ENCODE data around the gene LCMT1. TPM values are rescaled to one million over a fixed set of nuclear protein-coding genes. Genes with fewer than 3 reads are reported as not detected.

The LCMT1 gene
- total and polyA plus RNA-seq, 9 of the 15 experiments (the other 6 are each of a cell fraction or from before 2014, with no cell fraction given): 20.0 to 42.8 (median 32.3) TPM

DNA sequence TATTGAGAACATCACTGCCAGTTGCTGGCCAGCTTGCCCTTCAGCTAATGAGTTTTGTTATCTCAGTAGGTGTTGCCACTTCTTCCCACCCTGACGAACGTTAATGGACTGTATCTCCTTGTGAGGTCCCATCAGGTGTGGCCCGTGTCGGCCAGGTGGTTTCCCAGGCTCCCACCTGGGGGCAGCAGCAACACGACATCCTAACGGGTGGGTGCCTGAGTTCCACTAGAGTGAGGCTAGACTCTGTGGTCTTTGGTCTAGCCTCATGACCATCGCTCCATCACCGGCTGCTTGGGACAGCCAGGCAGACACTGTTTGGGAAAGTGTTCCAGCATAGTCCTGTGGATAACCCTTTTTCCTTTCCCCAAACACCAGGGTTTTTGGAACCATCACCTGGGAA lies 45.6 kb upstream of the LCMT1 start (continued):
- TF ChIP-seq RAD21 (CRISPR knock-in tag; conservative IDR thresholded peaks at IDR 0.05 in 1 of 2, IDR thresholded peaks at IDR 0.05 in 1 of 2) (peak in 1 of 2 experiments; percentile 47; a peak in 2 of 4 replicates), ZBTB7A (IDR thresholded peaks at IDR 0.05; ENCODE audit: borderline replicate concordance, control insufficient read depth, low read depth, low read length) (peak; percentile 33; the same call in 1 of the 2 replicates)

DNA sequence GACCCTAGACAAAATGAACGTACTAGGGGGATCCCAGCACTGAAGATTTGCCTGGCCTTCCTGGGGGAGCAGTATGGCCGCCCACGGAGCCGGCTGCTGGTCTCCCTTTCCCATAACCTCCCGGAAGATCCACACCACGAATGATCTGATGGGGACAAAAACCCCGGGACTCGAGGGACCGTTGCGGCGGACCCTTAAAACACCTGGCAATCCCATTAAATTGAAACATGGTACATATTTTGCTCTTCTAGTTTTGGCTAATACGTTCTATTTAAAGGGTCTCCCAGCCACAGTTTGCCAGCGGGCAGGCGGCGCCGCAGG lies 45.2 kb upstream of the LCMT1 start:
- Histone ChIP-seq H3K9ac (ENCODE audit: insufficient read depth in 1 of 2, low read depth in 2 of 2, low read length in 2 of 2) (peak overlapping the region; percentile 85 to 88), H3K27me3 (ENCODE audit: control insufficient read depth in 2 of 2, insufficient read depth in 2 of 2, low read length in 2 of 2) (no peaks in the 10 kb centered on the region), H4K20me1 (replicated peaks; ENCODE audit: control insufficient read depth, insufficient read depth, low read length) (no peaks in the 10 kb centered on the region), H3K9me3 (replicated peaks; ENCODE audit: control insufficient read depth, insufficient read depth, low read depth, low read length) (no peaks in the 10 kb centered on the region), H3K4me3 (peak overlapping the region; percentile 73), H3K36me3 (ENCODE audit: control insufficient read depth, insufficient read depth, low read length) (no peaks in the 10 kb centered on the region), H2AFZ (ENCODE audit: low read depth, low read length) (peak overlapping the region; percentile 97), H3K9me1 (ENCODE audit: control insufficient read depth, insufficient read depth, low read length) (no peaks in the 10 kb centered on the region), H3K4me1 (replicated peaks in 1 of 2; ENCODE audit: control insufficient read depth in 2 of 2, insufficient read depth in 2 of 2, low read length in 2 of 2) (peaks cover 14 to 18% of the 10 kb centered on the region in 2 experiments), H3K79me2 (ENCODE audit: control insufficient read depth, insufficient read depth, low read length) (peaks cover 4% of the 10 kb centered on the region; the same call in 1 of the 3 replicates), H3K4me2 (ENCODE audit: insufficient read depth, low read length) (peak overlapping the region; percentile 73), H3K27ac (ENCODE audit: extremely low read depth, low read depth, low read length) (peak overlapping the region; percentile 86)
- no peak for FAIRE-seq
- in situ Hi-C loops (cut with MboI): no loop called here
- peak in 2 of 4 experiments; percentile 17 to 19 for DNase-seq (ENCODE audit: extremely low read depth in 1 of 4, low spot score in 3 of 4)
- 22% methylated on average over 15 of the region's 16 CpGs for WGBS (ENCODE audit: insufficient coverage, low coverage, missing lambda C conversion rate)
- BruUV-seq (replicated peaks): no TSS peak
- ChIA-PET POLR2A (interaction anchor here (1.1 to 1.5 kb wide), 5 partner anchors 8 to 46 kb away, joined by 3 to 11 read pairs (median 4); no protein-coding TSS in a partner anchor), CTCF (ENCODE audit: low intra/inter-chr PET ratio) (no interaction called here)
- ATAC-seq: no peak
- intact Hi-C loops (cut with micrococcal nuclease): loop anchor here (1.0 kb wide), 1 partner anchor 41 kb away; no protein-coding TSS in a partner anchor
- TF ChIP-seq, protein P1, sequence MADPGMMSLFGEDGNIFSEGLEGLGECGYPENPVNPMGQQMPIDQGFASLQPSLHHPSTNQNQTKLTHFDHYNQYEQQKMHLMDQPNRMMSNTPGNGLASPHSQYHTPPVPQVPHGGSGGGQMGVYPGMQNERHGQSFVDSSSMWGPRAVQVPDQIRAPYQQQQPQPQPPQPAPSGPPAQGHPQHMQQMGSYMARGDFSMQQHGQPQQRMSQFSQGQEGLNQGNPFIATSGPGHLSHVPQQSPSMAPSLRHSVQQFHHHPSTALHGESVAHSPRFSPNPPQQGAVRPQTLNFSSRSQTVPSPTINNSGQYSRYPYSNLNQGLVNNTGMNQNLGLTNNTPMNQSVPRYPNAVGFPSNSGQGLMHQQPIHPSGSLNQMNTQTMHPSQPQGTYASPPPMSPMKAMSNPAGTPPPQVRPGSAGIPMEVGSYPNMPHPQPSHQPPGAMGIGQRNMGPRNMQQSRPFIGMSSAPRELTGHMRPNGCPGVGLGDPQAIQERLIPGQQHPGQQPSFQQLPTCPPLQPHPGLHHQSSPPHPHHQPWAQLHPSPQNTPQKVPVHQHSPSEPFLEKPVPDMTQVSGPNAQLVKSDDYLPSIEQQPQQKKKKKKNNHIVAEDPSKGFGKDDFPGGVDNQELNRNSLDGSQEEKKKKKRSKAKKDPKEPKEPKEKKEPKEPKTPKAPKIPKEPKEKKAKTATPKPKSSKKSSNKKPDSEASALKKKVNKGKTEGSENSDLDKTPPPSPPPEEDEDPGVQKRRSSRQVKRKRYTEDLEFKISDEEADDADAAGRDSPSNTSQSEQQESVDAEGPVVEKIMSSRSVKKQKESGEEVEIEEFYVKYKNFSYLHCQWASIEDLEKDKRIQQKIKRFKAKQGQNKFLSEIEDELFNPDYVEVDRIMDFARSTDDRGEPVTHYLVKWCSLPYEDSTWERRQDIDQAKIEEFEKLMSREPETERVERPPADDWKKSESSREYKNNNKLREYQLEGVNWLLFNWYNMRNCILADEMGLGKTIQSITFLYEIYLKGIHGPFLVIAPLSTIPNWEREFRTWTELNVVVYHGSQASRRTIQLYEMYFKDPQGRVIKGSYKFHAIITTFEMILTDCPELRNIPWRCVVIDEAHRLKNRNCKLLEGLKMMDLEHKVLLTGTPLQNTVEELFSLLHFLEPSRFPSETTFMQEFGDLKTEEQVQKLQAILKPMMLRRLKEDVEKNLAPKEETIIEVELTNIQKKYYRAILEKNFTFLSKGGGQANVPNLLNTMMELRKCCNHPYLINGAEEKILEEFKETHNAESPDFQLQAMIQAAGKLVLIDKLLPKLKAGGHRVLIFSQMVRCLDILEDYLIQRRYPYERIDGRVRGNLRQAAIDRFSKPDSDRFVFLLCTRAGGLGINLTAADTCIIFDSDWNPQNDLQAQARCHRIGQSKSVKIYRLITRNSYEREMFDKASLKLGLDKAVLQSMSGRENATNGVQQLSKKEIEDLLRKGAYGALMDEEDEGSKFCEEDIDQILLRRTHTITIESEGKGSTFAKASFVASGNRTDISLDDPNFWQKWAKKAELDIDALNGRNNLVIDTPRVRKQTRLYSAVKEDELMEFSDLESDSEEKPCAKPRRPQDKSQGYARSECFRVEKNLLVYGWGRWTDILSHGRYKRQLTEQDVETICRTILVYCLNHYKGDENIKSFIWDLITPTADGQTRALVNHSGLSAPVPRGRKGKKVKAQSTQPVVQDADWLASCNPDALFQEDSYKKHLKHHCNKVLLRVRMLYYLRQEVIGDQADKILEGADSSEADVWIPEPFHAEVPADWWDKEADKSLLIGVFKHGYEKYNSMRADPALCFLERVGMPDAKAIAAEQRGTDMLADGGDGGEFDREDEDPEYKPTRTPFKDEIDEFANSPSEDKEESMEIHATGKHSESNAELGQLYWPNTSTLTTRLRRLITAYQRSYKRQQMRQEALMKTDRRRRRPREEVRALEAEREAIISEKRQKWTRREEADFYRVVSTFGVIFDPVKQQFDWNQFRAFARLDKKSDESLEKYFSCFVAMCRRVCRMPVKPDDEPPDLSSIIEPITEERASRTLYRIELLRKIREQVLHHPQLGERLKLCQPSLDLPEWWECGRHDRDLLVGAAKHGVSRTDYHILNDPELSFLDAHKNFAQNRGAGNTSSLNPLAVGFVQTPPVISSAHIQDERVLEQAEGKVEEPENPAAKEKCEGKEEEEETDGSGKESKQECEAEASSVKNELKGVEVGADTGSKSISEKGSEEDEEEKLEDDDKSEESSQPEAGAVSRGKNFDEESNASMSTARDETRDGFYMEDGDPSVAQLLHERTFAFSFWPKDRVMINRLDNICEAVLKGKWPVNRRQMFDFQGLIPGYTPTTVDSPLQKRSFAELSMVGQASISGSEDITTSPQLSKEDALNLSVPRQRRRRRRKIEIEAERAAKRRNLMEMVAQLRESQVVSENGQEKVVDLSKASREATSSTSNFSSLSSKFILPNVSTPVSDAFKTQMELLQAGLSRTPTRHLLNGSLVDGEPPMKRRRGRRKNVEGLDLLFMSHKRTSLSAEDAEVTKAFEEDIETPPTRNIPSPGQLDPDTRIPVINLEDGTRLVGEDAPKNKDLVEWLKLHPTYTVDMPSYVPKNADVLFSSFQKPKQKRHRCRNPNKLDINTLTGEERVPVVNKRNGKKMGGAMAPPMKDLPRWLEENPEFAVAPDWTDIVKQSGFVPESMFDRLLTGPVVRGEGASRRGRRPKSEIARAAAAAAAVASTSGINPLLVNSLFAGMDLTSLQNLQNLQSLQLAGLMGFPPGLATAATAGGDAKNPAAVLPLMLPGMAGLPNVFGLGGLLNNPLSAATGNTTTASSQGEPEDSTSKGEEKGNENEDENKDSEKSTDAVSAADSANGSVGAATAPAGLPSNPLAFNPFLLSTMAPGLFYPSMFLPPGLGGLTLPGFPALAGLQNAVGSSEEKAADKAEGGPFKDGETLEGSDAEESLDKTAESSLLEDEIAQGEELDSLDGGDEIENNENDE (IDR thresholded peaks at IDR 0.05; ENCODE audit: low read depth, low read length): no peak
- no peak for TF ChIP-seq TAF15 (IDR thresholded peaks at IDR 0.05; ENCODE audit: low read depth, low read length)
- no peak for TF ChIP-seq BDP1 (IDR thresholded peaks at IDR 0.05; ENCODE audit: insufficient read depth, insufficient read length)
- TF ChIP-seq ARHGAP35 (IDR thresholded peaks at IDR 0.05; ENCODE audit: partially characterized antibody): no peak
- peak; percentile 87 for TF ChIP-seq BRD4 (IDR thresholded peaks at IDR 0.05)

Measured in K562 (cell line).